ENCODE results near the gene STXBP3.

Gene STXBP3

DNA sequence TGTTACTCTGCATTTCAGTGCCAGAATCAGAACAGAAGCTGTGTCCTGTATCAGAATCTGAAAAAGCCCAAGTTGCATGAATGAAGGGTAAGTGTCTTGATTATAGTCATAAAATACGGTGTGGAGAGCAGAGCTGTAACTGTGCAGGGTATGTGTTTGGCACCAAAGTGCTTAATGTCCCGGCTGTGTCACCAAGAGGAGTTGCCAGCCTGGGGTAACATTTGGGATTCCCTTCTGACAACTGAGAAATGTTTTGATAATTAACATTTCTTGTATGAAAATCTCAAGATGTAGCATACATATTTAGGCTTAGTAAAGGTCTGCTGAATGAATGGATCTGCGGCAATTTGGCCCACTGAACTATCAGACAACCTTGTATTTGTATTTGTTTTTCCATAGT, 77.2 kb downstream of the STXBP3 start:
- no peak overlapping the region for H3K4me3 ChIP-seq (replicated peaks in 1 of 2; ENCODE audit: low read depth in 2 of 2, low read length in 2 of 2)
- TF ChIP-seq, protein P1, sequence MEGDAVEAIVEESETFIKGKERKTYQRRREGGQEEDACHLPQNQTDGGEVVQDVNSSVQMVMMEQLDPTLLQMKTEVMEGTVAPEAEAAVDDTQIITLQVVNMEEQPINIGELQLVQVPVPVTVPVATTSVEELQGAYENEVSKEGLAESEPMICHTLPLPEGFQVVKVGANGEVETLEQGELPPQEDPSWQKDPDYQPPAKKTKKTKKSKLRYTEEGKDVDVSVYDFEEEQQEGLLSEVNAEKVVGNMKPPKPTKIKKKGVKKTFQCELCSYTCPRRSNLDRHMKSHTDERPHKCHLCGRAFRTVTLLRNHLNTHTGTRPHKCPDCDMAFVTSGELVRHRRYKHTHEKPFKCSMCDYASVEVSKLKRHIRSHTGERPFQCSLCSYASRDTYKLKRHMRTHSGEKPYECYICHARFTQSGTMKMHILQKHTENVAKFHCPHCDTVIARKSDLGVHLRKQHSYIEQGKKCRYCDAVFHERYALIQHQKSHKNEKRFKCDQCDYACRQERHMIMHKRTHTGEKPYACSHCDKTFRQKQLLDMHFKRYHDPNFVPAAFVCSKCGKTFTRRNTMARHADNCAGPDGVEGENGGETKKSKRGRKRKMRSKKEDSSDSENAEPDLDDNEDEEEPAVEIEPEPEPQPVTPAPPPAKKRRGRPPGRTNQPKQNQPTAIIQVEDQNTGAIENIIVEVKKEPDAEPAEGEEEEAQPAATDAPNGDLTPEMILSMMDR (IDR thresholded peaks at IDR 0.05; ENCODE audit: low read depth, low read length) = no peak
- DNase-seq (ENCODE audit: low read depth in 2 of 2) = no peak

DNA sequence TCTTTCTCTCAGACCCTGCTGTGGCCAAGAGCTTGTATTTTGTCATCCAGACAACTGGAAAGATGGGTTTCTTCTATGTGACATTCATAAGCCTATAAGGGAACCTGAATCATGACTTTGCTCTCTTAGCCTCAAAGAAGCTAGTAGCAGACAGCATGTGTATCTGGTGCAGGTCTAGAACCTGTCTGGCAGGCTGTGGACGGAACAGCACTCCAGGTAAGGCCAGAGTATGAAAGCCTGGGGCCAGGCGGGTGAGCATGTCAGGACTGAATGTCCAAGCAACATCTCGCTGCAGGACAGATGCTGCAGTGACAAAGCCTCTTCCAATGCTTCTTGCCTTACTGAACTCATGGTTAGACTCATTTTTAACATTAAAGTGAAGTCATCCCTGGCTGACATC, 77.6 kb downstream of the STXBP3 start:
- TF ChIP-seq, protein P1 (IDR thresholded peaks at IDR 0.05; ENCODE audit: low read depth, low read length) = no peak
- no peak overlapping the region for H3K4me3 ChIP-seq (replicated peaks in 1 of 2; ENCODE audit: low read depth in 2 of 2, low read length in 2 of 2)
- no peak for DNase-seq (ENCODE audit: low read depth in 2 of 2)

DNA sequence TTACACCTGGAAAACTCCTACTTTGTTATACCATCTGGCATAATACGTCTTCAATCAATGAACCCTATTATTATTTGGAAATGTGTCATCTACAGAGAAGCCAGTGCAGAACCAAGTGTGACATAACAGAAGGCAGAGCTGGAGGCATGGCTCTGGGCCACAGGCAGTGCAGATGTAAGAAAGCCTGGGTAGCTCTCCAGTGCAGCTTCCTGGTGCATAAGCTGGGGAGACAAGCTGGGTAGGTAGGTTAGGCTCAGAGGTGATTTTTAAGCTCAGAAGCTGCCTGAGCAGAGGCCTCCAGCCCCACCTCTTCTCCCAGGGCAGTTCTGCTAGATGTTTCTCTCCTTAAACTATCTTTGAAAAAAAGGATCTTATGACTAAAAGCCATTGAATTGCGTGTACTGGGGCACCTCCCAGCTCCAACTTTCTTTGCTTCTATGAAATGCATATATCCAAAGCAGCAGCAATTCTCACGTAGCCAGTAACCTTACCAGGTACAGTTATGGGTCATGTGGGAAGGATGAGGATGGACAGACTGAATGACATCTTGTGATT, 79.7 kb downstream of the STXBP3 start:
- no peak overlapping the region for H3K4me3 ChIP-seq (replicated peaks in 1 of 2; ENCODE audit: low read depth in 2 of 2, low read length in 2 of 2)
- no peak for DNase-seq (ENCODE audit: low read depth in 2 of 2)
- TF ChIP-seq, protein P1 (IDR thresholded peaks at IDR 0.05; ENCODE audit: low read depth, low read length) = no peak

DNA sequence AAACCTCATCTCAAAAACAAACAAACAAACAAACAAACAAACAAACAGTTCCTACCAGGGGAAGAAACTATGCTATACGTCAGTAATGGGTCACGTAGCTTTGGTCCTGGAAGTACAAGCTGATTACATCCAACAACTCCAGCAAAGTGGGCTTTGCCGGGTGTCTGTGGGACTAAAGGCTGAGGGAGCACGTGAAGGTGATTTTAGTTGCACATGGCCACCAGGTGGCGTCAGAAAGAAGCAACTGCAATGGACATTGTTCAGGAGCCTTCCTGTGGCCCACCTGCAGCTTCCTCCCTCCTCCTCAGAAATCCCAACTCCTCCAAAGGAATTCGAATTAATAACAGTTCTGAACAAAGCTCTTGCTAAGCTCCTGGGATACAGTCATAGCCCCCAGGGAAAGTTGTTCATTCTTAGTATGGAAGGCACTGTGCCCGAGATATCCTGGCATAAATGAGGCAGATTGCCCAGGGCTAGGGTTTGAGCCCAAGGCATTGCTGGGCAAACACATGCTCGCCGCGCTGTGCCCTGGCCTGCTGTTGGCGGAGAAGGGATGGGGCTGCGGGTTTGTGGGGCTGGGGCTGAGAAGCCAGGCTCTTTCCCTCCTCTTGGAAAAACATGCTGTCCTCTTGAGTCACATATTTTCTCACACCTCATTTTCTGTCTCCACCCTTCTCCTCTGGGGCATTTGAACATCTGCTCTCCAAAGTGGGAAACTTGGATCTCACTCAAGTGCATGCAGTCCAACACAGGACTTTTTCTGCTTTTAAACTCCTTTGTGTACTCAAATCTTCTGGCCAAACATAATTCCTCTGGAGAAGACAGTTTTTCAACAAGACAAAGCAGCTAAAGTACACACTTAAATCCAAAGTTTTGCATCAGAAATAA, 81.8 kb downstream of the STXBP3 start:
- TF ChIP-seq, protein P1 (IDR thresholded peaks at IDR 0.05; ENCODE audit: low read depth, low read length) = peak; percentile 73
- peak overlapping the region in 1 of 2 donors; percentile 26 for H3K4me3 ChIP-seq (replicated peaks in 1 of 2; ENCODE audit: low read depth in 2 of 2, low read length in 2 of 2)
- peak; percentile 86 to 92 for DNase-seq (ENCODE audit: low read depth in 2 of 2)

DNA sequence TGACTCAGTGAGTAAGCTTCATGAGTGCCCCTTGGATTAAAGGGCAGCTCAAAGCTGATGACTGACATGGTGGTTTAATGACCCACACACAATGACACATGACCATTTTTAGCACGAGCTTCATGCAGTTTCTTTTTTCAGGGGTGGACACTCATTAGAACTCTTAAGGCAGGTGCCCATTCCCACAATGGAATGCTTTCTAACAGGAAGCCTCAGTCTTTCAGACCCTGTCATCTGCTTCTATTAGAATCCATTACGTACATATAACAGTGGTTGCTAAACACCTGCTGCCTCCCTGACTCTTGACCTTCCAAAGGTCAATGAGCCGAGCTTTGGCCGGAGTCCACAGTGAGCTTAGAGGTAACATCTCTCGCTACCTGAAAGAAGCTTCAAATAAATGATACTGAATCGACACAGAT, 83.0 kb downstream of the STXBP3 start:
- DNase-seq (ENCODE audit: low read depth in 2 of 2) = peak in 1 of 2 donors; percentile 56
- no peak overlapping the region for H3K4me3 ChIP-seq (replicated peaks in 1 of 2; ENCODE audit: low read depth in 2 of 2, low read length in 2 of 2)
- TF ChIP-seq, protein P1 (IDR thresholded peaks at IDR 0.05; ENCODE audit: low read depth, low read length) = no peak

DNA sequence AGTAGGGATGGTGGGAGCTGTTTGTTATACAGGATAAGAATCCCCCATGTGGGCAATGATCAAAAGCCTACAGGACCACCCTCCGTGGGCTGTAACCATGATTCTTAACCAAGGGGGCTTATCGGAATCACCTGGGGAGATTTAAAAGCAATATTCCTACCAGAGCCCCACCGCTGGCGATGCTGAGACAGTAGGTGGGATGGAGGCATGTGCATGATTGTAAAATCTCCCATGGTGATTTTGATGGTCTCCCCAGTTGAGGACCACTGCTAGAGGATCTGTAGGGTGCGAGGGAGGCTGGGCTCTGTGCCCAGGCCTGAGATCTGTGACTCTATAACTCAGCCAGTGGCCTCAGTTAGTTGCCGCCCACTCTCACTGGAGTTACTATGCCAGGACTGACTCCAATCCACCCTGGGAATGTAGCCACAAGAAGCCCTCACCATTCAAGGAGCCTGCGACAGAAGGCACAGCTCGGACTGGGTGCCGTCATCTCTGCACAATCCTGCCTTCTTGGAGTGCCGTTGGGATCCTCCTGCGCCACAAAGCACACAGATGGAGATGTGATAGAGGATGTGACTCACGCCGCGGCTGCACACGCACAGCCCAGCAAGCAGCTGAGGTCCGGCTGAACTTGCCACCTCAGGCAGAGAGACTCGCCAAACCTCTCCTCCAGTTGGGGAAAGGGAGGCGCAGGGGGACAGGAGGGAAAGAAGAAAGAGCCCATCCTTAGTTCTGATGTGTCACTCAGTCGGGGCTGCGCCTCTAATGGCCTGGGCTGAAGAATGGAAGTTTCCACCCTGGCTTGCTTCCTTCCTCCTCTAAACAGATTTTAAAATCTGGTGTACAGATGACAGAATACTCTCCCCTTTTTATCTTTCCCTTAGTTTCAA, 83.9 kb downstream of the STXBP3 start:
- peak; percentile 90 to 98 for DNase-seq (ENCODE audit: low read depth in 2 of 2)
- TF ChIP-seq, protein P1 (IDR thresholded peaks at IDR 0.05; ENCODE audit: low read depth, low read length) = no peak
- H3K4me3 ChIP-seq (replicated peaks in 1 of 2; ENCODE audit: low read depth in 2 of 2, low read length in 2 of 2) = peak overlapping the region in 1 of 2 donors; percentile 19
